8988T (cell line): ENCODE data around the gene ACVR1C.

ENCODE experiments used
- DNase-seq: peaks from one replicate; pipeline ENCODE4 v3.0.0; 2011

The ACVR1C gene

GRCh38 chr2:157628477-157629415 is at the start of gene ACVR1C:
Gene ACVR1C (minus strand): TSS chr2:157628864. CDS start chr2:157628644, 220 bp downstream.
- peak; percentile 80 for DNase-seq

- no peak for DNase-seq
Measured at GRCh38 chr2:157677941-157678340, 49.3 kb upstream of the ACVR1C start.

- no peak for DNase-seq
Measured at GRCh38 chr2:157672129-157672528, 43.5 kb upstream of the ACVR1C start.

- DNase-seq = no peak
Measured at GRCh38 chr2:157662401-157662800, 33.7 kb upstream of the ACVR1C start.

GRCh38 chr2:157661776-157662175 is 33.1 kb upstream of the ACVR1C start:
- no peak for DNase-seq

- DNase-seq = no peak
Measured at GRCh38 chr2:157657858-157658257, 29.2 kb upstream of the ACVR1C start.

GRCh38 chr2:157657101-157657500 is 28.4 kb upstream of the ACVR1C start:
- no peak for DNase-seq

- no peak for DNase-seq
Measured at GRCh38 chr2:157644776-157645175, 16.1 kb upstream of the ACVR1C start.

- DNase-seq = no peak
Measured at GRCh38 chr2:157631861-157632260, 3.2 kb upstream of the ACVR1C start.

- DNase-seq = no peak
Measured at GRCh38 chr2:157627594-157628476, 829 bp downstream of the ACVR1C start.

- no peak for DNase-seq
Measured at GRCh38 chr2:157625296-157625695, 3.4 kb downstream of the ACVR1C start.

GRCh38 chr2:157620956-157621355 is 7.7 kb downstream of the ACVR1C start:
- no peak for DNase-seq

GRCh38 chr2:157611726-157612125 is 16.9 kb downstream of the ACVR1C start:
- no peak for DNase-seq

- DNase-seq = no peak
Measured at GRCh38 chr2:157611110-157611509, 17.6 kb downstream of the ACVR1C start.

GRCh38 chr2:157606534-157606933 is 22.1 kb downstream of the ACVR1C start:
- DNase-seq = no peak

GRCh38 chr2:157603198-157603597 is 25.5 kb downstream of the ACVR1C start:
- no peak for DNase-seq

- DNase-seq = no peak
Measured at GRCh38 chr2:157601807-157602206, 26.9 kb downstream of the ACVR1C start.

GRCh38 chr2:157596992-157597681 is 31.5 kb downstream of the ACVR1C start:
- DNase-seq = no peak

- no peak for DNase-seq
Measured at GRCh38 chr2:157593411-157593810, 35.3 kb downstream of the ACVR1C start.

- no peak for DNase-seq
Measured at GRCh38 chr2:157592948-157593347, 35.7 kb downstream of the ACVR1C start.

GRCh38 chr2:157592374-157592773 is 36.3 kb downstream of the ACVR1C start:
- DNase-seq = no peak

GRCh38 chr2:157587576-157587975 is 41.1 kb downstream of the ACVR1C start:
- no peak for DNase-seq

GRCh38 chr2:157574165-157574564 is 54.5 kb downstream of the ACVR1C start:
- no peak for DNase-seq
